AG04450 (cell line): ENCODE results near the gene PSD2. TPM values are rescaled to one million over a fixed set of nuclear protein-coding genes. Genes with fewer than 3 reads are reported as not detected.

Source experiments
- CTCF ChIA-PET: fragments of 300-600, 350-600 bp; formaldehyde crosslinking; extraction: SDS; loops from one replicate; lab custom pipeline; 2022; ENCODE audit warnings: antibody characterized with exemption, inconsistent platforms; lab: Charles Lee
- POLR2A ChIA-PET: fragments of 350-600 bp; formaldehyde crosslinking; extraction: SDS; loops from one replicate; lab custom pipeline; 2021; ENCODE audit warnings: antibody characterized with exemption, inconsistent platforms; lab: Yijun Ruan, JAX
- DNase-seq: peaks from one replicate; pipeline ENCODE4 v3.0.0-alpha.2; 2011; ENCODE audit warnings: low read depth, low spot score
- H3K27ac ChIP-seq: one replicate; pipeline ENCODE4 v1.5.1; 2012; ENCODE audit warnings: low read depth, low read length, control low read depth
- H3K27me3 ChIP-seq: one replicate; pipeline ENCODE4 v1.6.0; 2012; ENCODE audit warnings: low read length; ENCODE audit not compliant: control insufficient read depth, insufficient read depth
- H3K4me3 ChIP-seq: 2 replicates; pipeline ENCODE4 v1.5.1; 2011; ENCODE audit warnings: mild to moderate bottlenecking, low read depth, low read length, control low read depth
- H3K9me3 ChIP-seq: 2 replicates; pipeline ENCODE4 v1.5.1; 2012; ENCODE audit warnings: low read length; ENCODE audit not compliant: control insufficient read depth, insufficient read depth
- CTCF ChIP-seq: IDR thresholded peaks from 2 replicates; pipeline ENCODE4 v1.5.1; 2011; ENCODE audit warnings: low read depth, low read length, control low read depth, inconsistent platforms
- polyA plus RNA-seq: library from polyadenylated mRNA; depleted of rRNA; stranded (reverse); fragments of >200 nt; gene quantifications from 2 replicates; pipeline ENCODE4 v1.2.3, GENCODE V29; 2011

The PSD2 gene
- polyA plus RNA-seq, 1 experiment, result not detected

DNA sequence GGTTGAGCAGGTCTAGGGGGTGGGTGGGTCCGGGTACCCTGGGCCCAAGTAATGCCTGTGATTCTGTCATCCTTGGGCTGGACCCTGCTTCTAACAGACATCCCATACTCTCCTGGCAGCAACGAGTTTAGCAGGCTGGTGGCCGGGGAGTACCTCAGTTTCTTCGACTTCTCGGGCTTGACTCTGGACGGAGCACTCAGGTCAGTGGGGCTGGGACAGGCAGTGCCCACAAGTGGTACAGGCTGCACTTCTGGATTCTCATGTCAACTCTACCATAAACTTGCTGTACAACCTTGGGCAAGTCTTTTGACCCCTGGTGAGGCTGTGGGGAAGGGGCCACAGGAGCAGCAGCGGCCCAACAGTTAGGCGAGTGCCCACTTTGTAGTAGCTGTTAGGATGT, 21.8 kb downstream of the PSD2 start:
- no peak for DNase-seq
- no peak for TF ChIP-seq CTCF
- Histone ChIP-seq H3K27ac (no peak overlapping the region), H3K4me3 (no peak overlapping the region), H3K9me3 (no peaks in the 10 kb centered on the region; the same call in 1 of the 2 replicates), H3K27me3 (peaks cover 19% of the 10 kb centered on the region)
- ChIA-PET POLR2A (no interaction called here), CTCF (no interaction called here)

GRCh38 chr5:139817970-139818369, 22.4 kb downstream of the PSD2 start:
- H3K27me3 ChIP-seq, result peaks cover 19% of the 10 kb centered on the region
- POLR2A ChIA-PET, result no interaction called here
- no peaks in the 10 kb centered on the region; the same call in 1 of the 2 replicates for H3K9me3 ChIP-seq
- no peak overlapping the region for H3K27ac ChIP-seq
- no peak for TF ChIP-seq CTCF
- CTCF ChIA-PET, result no interaction called here
- H3K4me3 ChIP-seq, result no peak overlapping the region
- no peak for DNase-seq

- no peak overlapping the region for H3K27ac ChIP-seq
- DNase-seq, result no peak
- ChIA-PET POLR2A (no interaction called here), CTCF (no interaction called here)
- peaks cover 24% of the 10 kb centered on the region for H3K27me3 ChIP-seq
- H3K4me3 ChIP-seq, result no peak overlapping the region
- no peaks in the 10 kb centered on the region; the same call in 1 of the 2 replicates for H3K9me3 ChIP-seq
- TF ChIP-seq CTCF, result no peak
These were observed 24.5 kb downstream of the PSD2 start for GRCh38 chr5:139820130-139820529.

GRCh38 chr5:139820606-139821005, 25.0 kb downstream of the PSD2 start:
- CTCF ChIA-PET, result no interaction called here
- DNase-seq, result no peak
- H3K9me3 ChIP-seq, result no peaks in the 10 kb centered on the region; the same call in 1 of the 2 replicates
- H3K4me3 ChIP-seq, result no peak overlapping the region
- POLR2A ChIA-PET, result no interaction called here
- H3K27ac ChIP-seq, result no peak overlapping the region
- peaks cover 26% of the 10 kb centered on the region for H3K27me3 ChIP-seq
- no peak for TF ChIP-seq CTCF

- no peak overlapping the region for H3K4me3 ChIP-seq
- peaks cover 25% of the 10 kb centered on the region for H3K27me3 ChIP-seq
- ChIA-PET CTCF (interaction anchor here (0.5 kb wide), 1 partner anchor 42 kb away, joined by 3 read pairs; no protein-coding TSS in a partner anchor), POLR2A (no interaction called here)
- no peak for DNase-seq
- no peak overlapping the region for H3K27ac ChIP-seq
- no peaks in the 10 kb centered on the region for H3K9me3 ChIP-seq
- no peak for TF ChIP-seq CTCF
These were observed 26.4 kb downstream of the PSD2 start for GRCh38 chr5:139821806-139822552.
